ENCODE results near the gene WRAP73.
A peak's percentile ranks its signal among the peaks of the same experiment; 100 is the strongest.

WRAP73 gene

DNA sequence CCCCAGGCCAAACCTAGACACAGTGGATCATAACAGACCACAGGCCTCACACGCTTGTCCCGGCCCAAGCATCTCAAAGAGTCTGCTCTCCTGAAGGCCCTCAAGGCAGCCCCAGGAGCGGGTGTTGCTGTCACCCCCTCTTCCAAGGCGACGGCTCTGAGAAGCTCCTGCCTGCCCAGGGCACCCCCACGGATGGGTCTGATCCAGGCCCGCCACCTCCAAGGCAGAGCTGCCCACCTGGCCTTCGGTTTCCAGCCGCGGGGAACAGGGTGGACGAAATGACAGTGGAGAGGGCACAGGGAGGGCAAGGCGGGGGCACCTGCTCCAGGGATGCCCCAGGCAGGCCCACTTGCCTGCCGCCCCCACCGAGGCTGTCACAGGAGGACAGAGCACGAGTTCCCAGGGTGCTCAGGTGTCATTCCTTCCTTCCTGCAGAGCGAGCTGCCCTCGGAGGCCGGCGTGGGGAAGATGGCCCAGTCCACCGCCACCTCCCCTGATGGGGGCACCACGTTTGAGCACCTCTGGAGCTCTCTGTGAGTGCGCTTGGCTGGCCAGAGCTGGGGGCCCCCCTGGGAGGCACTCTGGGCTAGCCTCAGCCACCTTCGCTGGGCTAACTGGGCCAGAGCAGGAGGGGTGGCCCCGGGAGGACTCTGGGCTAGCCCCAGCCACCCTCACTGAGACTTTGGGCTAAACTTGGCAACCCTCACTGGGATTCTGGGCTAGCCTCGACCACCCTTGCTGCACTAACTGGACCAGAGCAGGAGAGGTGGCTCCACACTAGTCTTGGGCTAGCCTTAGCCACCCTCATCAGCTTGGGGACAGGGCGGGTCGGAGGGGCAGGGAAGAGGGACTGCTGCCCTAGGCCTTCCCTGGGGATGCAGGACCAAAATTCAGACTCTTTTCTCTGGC, 32.2 kb upstream of the WRAP73 start:
- DNase-seq (ENCODE audit: low read depth in 2 of 2) = no peak

- DNase-seq (ENCODE audit: low read depth in 2 of 2) = no peak
Observed at GRCh38 chr1:3681231-3681897, 31.5 kb upstream of the WRAP73 start.

DNA sequence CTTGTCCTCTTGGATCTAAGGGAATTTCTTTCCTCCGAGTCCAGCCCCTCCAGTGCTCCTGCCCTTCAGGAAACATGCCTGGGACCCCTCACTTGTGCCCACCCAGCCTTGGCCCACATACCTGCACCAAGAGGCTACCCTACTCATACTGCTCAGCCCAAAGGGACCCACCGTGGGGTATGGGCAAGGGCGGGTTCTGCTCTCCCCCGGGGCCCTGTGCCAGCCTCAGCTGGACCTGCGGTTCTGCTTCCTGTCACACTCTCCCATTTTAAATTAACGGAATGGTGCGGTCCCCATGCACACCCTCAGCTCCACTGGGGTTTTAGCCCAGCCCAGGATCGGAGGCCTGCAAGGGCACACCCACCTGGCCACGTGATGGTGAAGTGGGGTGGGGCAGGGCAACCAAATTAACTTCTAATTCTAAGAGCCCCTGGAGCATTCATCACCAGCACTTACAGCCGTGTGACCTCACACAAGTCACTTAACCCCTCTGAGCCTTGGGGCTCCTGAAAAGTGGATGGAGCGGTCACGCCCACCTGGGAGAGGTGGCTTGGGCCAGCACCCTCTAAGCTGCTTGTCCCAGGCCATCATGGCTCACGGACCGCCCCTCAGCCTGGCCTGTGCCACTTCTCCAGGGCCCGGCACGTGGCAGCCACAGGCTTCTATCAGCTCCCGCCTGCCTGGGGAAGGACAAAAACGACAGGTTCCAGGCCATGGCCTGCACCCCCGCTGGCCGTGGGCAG, 30.8 kb upstream of the WRAP73 start:
- no peak for DNase-seq (ENCODE audit: low read depth in 2 of 2)

GRCh38 chr1:3679799-3680453, 30.0 kb upstream of the WRAP73 start:
- DNase-seq (ENCODE audit: low read depth in 2 of 2) = no peak

DNA sequence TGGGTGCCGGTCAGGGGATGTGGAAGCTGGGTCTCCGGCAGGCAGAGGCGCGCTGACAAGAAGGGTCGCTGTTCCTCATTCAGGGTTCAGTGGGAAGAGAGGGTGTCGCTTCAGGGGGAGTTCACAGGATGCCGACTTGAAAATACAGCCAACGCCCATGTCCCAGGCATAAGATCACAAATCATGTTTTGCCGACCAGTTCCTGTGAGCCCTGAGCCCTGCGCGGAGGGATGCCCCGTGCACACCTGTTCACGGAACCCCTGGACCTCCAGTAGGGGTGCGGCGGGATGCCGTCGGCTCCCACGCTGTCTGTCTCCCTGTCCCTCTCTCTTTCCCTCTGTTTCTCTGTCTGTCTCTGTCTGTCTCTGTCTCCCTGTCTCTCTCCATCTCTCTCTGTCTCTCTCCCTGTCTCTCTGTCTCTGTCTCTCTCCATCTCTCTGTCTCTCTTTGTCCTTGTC, 29.2 kb upstream of the WRAP73 start:
- DNase-seq (ENCODE audit: low read depth in 2 of 2) = no peak

DNA sequence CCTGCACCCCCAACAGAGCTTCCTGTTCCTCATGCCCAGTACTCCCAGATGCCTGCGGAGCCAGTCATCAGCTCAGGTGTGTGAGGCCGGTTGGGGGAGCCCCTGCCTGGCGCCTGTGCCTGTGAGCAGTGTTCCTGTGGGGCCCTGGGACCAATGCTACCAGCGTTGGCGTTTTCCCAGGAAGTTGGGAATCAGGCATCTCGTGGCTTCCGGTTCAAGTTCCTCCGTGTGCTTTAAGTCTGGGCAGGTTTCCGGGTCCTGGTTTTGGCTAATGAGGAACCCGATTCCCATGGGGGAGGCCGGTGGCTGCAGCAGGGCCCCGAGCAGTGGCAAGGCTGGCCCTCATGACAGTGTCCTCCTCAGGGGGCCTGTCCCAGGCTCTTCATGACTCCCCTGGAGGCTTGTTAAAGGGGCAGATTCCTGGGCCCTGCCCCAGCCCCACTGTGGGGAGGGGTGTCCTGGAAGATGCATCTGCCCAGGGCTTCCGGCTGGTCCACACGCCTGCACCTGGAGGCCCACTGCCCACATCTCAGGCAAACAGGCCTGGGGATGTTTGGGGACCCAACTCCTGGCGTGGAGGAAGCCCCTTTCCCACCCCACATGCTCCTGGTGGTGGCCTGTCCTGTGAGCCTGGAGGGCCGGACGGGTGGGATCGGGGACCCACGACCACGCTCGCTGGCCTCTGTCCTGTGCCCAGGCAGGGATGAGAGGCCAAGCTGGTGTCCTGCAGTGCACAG, 28.6 kb upstream of the WRAP73 start:
- no peak for DNase-seq (ENCODE audit: low read depth in 2 of 2)

DNA sequence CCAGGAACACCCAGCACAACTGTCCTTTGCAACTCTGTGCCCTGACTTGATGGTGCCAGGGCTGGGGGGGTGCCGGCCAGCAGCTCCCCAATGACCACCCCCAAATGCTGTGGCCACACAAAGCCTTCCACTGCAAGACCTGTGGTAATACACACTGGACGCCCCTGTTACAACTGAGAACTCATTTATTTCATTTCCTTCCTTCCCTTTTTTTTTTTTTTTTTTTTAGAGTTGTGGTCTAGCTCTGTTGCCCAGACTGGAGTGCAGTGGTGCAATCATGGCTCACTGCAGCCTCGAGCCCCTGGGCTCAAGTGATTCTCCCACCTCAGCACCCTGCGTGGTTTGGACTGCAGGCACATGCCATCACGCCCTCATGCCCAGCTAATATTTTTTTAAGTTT, 27.6 kb upstream of the WRAP73 start:
- DNase-seq (ENCODE audit: low read depth in 2 of 2) = no peak

DNA sequence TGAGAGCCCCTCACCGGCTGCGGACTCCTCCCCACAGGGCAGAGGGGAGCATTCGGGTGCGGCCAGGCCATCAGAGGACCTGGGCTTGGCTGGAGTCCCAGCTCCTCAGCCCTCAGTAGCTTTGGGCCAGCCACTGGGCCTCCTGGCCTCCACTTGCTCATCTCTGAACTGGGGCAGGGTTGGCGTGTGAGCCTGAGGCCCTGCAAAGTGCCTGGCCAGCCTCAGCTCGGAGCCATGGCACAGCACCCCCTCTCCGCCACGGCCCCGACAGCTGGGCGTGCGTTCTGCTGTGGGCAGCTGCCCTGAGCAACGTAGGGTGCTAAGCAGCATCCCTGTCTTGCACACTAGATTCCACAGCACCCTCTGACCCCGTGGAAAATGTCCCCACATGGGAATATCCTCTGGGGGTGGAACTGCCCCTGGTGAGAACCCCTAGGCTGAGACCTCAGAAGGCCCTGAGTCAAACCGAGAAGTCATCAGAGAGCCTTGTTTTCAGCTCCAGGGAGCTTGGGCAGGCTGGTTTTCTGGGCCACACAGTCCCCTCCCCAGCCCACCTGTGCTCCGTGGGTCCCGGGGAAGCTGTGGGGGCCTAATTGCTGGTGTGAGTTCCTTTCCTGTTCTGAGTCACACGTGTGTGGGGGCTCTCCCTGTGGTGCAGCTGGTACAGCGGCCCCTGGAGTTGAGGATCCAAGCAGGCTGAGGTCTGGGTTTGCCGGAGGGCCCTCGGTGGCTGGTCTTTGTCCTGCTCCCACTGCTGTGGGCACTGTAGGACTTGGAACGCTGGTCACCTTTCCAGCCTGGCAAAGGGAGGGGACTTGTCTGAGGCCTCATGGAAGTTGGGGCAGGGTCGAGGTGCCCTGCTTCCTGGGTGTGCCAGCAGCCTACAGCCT, 26.9 kb upstream of the WRAP73 start:
- peak in 1 of 2 donors; percentile 43 for DNase-seq (ENCODE audit: low read depth in 2 of 2)

- DNase-seq (ENCODE audit: low read depth in 2 of 2) = no peak
Observed at GRCh38 chr1:3675436-3675835, 25.5 kb upstream of the WRAP73 start.

DNA sequence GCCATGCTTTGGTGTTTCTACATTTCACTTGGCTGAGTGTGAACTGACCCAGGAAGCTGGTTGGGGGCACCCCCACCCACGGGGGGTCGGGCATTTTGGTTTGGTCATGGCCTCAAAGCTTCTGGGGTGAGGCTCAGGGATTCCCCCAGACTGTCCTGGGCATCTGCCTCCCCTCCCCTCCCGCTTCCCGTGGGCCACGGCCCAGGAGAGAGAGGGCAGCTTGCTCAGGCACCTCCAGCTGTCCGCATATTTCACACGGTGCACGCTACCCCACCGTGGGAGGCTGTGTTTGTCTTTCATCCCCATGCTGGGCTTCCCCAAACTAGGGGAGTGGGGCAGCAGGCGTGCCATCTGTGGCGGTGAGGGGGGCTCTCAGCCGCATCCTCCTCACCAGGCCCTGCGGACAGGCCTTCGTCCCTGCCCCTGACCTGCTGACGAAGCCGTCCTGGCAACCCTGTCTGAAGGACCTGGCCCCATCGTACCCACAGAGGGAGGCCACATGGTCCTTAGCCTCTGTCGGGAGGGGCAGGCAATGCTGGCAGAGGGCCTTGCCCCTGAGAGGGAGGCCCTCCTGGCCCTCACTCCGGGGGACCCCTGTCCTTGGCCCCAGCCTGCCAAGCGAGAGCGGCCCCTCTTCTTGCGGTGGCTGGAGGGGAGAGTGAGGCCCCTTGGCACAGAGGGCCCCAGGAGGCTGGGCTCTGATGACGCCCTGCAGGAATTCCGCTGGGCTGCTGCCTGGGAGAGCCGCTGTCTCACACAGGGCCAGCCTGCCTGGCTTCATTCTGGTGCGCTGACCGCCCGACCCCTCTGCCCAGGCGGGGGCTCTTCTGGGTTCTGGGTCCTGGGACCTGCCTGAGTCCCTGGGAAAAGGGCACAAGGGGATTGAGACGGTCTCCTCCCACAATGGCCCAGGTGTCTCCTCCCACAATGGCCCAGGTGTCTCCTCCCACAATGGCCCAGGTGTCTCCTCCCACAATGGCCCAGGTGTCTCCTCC, 24.5 kb upstream of the WRAP73 start:
- no peak for DNase-seq (ENCODE audit: low read depth in 2 of 2)

GRCh38 chr1:3673381-3674099, 23.6 kb upstream of the WRAP73 start:
- no peak for DNase-seq (ENCODE audit: low read depth in 2 of 2)

DNA sequence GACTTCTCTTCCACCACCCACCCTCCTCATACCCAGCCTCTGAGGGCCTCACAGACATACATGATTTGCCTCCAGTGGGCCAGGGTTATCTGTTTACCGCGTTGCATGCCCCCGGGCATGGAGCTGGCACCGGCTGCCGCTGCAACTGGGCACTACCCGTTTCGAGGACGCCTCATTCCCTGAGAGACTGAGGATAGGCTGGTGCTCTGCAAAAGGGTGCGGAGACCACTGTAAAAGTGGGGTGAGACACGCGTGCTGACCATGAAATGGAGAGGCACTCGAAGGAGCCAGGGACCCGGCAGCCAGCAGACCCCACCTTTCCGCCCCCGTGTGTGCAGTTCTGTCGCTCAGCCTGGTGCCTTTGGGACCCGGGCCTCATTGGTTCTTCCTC, 23.1 kb upstream of the WRAP73 start:
- DNase-seq (ENCODE audit: low read depth in 2 of 2) = no peak

GRCh38 chr1:3672231-3672970, 22.5 kb upstream of the WRAP73 start:
- no peak for DNase-seq (ENCODE audit: low read depth in 2 of 2)

GRCh38 chr1:3671371-3672180, 21.7 kb upstream of the WRAP73 start:
- no peak for DNase-seq (ENCODE audit: low read depth in 2 of 2)

DNA sequence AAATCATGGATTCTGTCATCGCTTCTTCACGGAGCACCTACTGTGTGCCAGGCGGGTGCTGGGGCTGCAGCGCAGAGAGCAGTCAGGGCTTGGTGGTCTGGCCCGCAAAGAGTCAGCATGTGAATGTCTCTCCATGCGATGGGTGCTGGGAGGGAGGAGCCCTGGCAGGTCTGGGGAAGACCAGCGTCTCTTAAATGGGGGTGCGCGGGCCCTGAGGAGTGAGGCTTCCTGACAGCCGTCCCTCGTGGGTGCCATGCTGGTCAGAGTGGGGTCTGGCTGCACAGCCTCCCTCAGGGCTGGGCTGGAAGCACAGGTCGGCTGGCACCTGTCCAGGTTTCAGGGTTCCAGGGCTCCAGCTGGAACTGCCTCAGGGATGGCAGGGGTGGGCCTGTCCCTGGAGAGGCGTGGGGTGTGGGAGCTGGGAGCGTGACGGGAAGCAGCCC, 20.9 kb upstream of the WRAP73 start:
- DNase-seq (ENCODE audit: low read depth in 2 of 2) = no peak

- no peak for DNase-seq (ENCODE audit: low read depth in 2 of 2)
Observed at GRCh38 chr1:3669971-3670431, 20.1 kb upstream of the WRAP73 start.
